Activated T-cell treated with anti-CD3 and anti-CD28 coated beads, Interleukin-2, amount 50 U/mL, for 24 hours (primary cell): ENCODE data around the gene CDK15.

ENCODE experiments used
- DNase-seq: peaks from one replicate; pipeline ENCODE4 v3.0.0-alpha.2; 2020
- H3K27ac Mint-ChIP-seq: 2 replicates; pipeline ENCODE4 v1.8.0; 2020; ENCODE audit warnings: mild to moderate bottlenecking, mixed read lengths
- H3K27me3 Mint-ChIP-seq: 2 replicates; pipeline ENCODE4 v1.8.0; 2020; ENCODE audit warnings: mixed read lengths
- H3K36me3 Mint-ChIP-seq: 2 replicates; pipeline ENCODE4 v1.8.0; 2020; ENCODE audit warnings: low read depth, mixed read lengths
- H3K4me1 Mint-ChIP-seq: 2 replicates; pipeline ENCODE4 v1.8.0; 2020; ENCODE audit warnings: low read depth, mixed read lengths
- H3K4me3 Mint-ChIP-seq: 2 replicates; pipeline ENCODE4 v1.8.0; 2020; ENCODE audit warnings: mild to moderate bottlenecking, moderate library complexity, mixed read lengths
- H3K9me3 Mint-ChIP-seq: 2 replicates; pipeline ENCODE4 v1.8.0; 2020; ENCODE audit warnings: mixed read lengths

Gene CDK15

DNA sequence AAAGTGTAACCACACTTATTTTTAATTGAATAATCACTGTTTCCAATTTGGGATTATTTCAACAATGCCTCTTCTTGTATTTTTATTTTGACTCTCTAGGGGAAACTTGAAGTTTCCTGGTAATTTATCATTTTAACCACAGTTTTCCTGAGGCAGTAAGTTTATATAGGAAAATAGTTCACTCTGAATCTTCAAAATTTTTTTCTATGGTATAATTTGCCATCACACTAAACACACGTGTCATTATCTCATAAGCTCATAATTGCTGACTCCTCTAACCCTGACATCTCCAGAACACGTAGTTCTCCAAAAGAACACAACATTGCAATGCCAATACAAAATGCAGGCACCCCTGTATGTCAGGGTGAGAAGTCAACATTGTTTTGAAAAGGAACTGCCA lies 125.1 kb downstream of the CDK15 start:
- Mint-ChIP-seq H3K27ac (no peak overlapping the region), H3K4me1 (no peaks in the 10 kb centered on the region), H3K9me3 (no peaks in the 10 kb centered on the region), H3K27me3 (peaks cover 20% of the 10 kb centered on the region), H3K36me3 (no peaks in the 10 kb centered on the region), H3K4me3 (no peak overlapping the region)
- DNase-seq: no peak

DNA sequence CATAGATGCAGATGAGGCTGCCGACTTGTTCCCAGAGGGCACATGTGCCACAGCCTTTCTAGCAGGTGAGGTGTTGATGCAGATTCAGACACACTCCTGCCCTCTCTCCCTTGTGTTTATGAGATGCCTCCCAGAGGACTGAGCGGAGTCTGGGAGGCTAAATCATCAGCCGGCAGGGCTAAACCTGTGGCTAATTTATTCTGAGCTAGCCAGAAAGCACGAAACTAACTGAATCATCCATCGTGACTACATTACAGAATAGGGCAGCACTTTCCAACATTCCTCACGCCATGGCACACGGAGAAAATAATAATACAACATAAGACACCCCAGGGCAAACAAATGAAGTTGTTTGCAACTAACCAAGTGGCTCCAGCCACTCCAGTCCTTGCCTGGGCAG lies 125.6 kb downstream of the CDK15 start:
- DNase-seq: no peak
- no peaks in the 10 kb centered on the region for H3K4me1 Mint-ChIP-seq
- no peak overlapping the region for H3K4me3 Mint-ChIP-seq
- no peaks in the 10 kb centered on the region for H3K9me3 Mint-ChIP-seq
- H3K36me3 Mint-ChIP-seq: no peaks in the 10 kb centered on the region
- peaks cover 20% of the 10 kb centered on the region for H3K27me3 Mint-ChIP-seq
- H3K27ac Mint-ChIP-seq: no peak overlapping the region

DNA sequence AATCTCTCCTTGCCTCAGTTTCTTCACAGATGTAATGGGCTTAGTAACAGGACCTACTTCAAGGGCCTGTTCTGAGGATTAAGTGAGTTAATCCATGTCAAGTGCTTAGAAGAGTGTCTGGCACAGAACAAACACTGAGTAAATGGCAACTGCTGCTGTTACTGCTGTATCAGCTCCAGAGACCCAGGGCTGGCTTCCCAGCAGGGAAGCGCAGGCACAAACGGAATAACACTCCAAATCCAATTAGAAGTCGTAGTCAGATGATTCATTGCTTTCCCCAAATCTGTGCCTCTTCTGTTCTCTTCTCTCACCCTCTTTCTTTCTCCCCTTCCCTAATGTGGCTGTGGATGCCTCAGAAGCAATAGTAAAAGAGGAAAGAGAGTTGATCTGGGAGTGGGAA lies 126.2 kb downstream of the CDK15 start:
- peaks cover 19% of the 10 kb centered on the region for H3K27me3 Mint-ChIP-seq
- no peak overlapping the region for H3K27ac Mint-ChIP-seq
- no peaks in the 10 kb centered on the region for H3K9me3 Mint-ChIP-seq
- no peak for DNase-seq
- no peaks in the 10 kb centered on the region for H3K4me1 Mint-ChIP-seq
- H3K36me3 Mint-ChIP-seq: no peaks in the 10 kb centered on the region
- no peak overlapping the region for H3K4me3 Mint-ChIP-seq

DNA sequence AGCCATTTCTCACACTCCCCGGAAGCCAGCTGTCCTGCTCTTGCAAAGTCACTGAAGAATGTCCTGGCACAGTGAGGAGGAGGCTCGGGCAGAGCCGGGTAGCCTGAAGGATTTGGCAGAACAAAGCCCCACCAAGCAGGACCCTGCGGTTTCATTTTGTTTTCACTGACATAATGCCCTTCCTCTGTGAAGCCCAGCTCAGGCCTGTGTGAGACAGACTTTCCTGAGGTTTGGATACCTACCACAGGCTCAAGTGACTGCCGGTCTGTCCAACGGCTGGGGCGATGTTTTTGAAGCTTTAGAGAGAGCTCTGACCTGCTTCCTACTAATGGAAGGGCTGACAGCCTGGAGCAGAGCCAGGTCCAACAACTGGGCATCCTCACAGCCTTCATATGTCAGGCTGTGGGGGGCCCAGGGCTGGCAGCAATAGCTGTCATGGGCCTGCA lies 127.5 kb downstream of the CDK15 start:
- no peaks in the 10 kb centered on the region for H3K4me1 Mint-ChIP-seq
- no peaks in the 10 kb centered on the region for H3K9me3 Mint-ChIP-seq
- H3K4me3 Mint-ChIP-seq: no peak overlapping the region
- DNase-seq: no peak
- peaks cover 26% of the 10 kb centered on the region for H3K27me3 Mint-ChIP-seq
- no peaks in the 10 kb centered on the region for H3K36me3 Mint-ChIP-seq
- H3K27ac Mint-ChIP-seq: no peak overlapping the region

DNA sequence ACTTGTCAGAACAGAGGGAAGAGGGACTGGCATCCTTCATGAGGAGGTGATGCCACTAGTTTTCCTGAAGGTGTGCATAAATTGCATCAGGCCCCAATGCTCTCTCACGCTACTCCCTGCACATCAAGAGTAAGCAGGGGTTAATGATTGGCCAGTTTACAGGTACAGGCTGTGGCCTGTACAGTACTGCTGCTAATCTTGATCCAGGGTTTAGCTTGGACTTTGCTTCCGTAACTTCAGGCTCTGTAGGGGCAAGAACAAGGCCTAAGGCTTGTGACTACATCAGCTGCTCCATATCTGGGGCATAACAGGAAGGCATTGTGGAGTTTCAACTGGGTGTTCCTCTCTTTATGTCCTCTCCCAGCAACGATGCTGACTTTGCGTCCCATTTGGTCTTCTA lies 130.5 kb downstream of the CDK15 start:
- H3K27ac Mint-ChIP-seq: no peak overlapping the region
- no peaks in the 10 kb centered on the region for H3K4me1 Mint-ChIP-seq
- no peak overlapping the region for H3K4me3 Mint-ChIP-seq
- no peak for DNase-seq
- H3K36me3 Mint-ChIP-seq: no peaks in the 10 kb centered on the region
- H3K9me3 Mint-ChIP-seq: no peaks in the 10 kb centered on the region
- peaks cover 26% of the 10 kb centered on the region for H3K27me3 Mint-ChIP-seq

DNA sequence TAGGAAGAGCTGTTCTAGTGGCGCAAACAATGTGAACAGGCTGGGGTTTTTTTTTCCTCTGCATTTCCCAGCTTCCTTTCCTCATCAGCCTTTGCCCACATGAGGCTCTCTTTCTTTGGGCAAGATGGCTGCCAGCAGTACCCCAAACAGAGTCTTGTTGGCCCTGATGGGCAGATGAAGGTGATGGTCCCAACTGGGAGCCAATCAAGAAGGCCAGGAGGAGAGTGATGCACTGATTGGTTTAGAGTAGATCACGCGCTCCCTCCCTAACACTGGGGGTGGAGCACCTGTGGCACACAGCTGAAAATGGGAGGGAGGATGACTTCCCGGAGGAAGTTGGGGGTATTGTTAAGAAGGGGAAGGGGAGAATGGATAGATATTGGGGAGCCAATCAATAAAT lies 131.0 kb downstream of the CDK15 start:
- no peaks in the 10 kb centered on the region for H3K9me3 Mint-ChIP-seq
- DNase-seq: no peak

DNA sequence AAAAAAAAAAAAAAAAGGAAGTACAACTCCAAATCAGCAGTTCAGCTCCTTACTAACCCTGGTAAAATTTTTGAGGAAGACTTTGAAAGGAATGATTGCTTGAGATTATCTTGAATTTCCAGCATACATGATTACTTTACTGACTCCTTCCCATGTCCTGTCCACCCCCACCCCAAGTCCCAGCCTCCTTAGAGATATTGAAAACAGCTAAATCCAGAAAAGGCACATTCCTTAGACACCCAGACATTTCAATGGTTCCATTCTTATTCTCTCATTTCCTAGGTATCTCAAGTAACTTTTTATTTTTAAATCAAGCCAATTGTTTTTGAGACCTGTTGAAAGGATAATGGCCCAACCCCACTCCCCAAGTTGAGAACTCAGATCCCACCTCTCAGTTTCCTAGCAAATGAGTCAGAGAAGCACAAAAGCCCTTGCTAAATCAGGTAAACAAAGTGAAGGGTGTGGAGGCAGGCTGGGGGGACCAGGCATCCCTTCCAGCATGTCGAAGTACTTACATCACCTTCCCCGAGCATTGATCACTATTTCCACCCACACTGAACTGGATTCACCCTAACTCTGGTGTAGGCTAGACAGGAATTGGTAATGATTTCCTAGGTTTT lies 131.9 kb downstream of the CDK15 start:
- Mint-ChIP-seq H3K4me3 (no peak overlapping the region), H3K4me1 (no peaks in the 10 kb centered on the region), H3K27me3 (peaks cover 26% of the 10 kb centered on the region), H3K9me3 (no peaks in the 10 kb centered on the region), H3K27ac (no peak overlapping the region), H3K36me3 (no peaks in the 10 kb centered on the region)
- DNase-seq: no peak

More for the DNA sequence above, 131.0 kb downstream of the CDK15 start:
- Mint-ChIP-seq H3K4me1 (no peaks in the 10 kb centered on the region), H3K27ac (no peak overlapping the region), H3K4me3 (no peak overlapping the region), H3K36me3 (no peaks in the 10 kb centered on the region), H3K27me3 (peaks cover 26% of the 10 kb centered on the region)

DNA sequence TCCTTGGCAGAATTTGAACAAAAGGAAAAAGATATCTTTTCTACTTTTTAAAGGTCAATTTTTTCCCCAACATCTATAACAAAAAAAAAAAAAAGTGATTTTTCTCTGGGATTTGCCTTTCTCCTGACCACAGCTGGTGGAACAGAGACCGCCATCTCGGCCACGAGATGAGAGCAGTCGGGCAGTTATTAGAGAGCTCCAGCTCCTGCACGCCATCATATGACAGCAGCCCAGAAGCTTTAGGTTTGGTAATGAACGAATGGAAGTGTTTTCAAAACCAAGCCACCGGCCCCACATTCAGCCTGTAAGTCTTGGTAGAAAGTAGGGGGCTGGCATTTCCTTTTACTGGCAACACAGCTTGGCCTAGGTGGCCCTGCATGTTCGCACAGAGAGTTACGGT lies 132.4 kb downstream of the CDK15 start:
- Mint-ChIP-seq H3K9me3 (no peaks in the 10 kb centered on the region), H3K36me3 (no peaks in the 10 kb centered on the region), H3K4me1 (no peaks in the 10 kb centered on the region), H3K27ac (no peak overlapping the region), H3K4me3 (no peak overlapping the region), H3K27me3 (peaks cover 23% of the 10 kb centered on the region)
- no peak for DNase-seq

DNA sequence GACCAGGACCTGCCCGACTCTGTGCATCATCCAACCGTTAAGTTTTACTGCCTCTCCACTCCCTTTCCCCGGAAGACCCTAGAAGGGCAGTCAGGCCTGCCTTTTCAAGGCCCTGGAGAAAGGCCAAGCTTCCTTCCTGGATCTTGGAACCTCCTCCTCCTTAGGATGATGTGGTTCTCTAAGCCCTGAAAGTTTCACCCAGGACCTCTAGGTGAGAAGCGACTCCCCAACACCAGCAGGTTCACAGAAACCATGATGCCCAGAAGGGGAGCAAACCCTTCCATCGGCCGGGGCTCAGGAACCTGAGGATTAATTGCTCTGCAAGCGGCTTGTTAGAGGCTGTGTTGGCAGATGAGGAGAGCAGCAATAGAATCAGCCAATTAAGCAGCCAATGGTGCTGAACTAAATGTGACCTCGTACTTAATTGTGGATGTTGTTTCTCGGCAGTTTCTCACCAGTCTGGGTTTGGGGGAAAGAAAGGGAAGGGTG lies 133.2 kb downstream of the CDK15 start:
- H3K4me1 Mint-ChIP-seq: no peaks in the 10 kb centered on the region
- H3K36me3 Mint-ChIP-seq: no peaks in the 10 kb centered on the region
- no peak for DNase-seq
- H3K27ac Mint-ChIP-seq: no peak overlapping the region
- no peak overlapping the region for H3K4me3 Mint-ChIP-seq
- no peaks in the 10 kb centered on the region for H3K9me3 Mint-ChIP-seq
- peaks cover 21% of the 10 kb centered on the region for H3K27me3 Mint-ChIP-seq

DNA sequence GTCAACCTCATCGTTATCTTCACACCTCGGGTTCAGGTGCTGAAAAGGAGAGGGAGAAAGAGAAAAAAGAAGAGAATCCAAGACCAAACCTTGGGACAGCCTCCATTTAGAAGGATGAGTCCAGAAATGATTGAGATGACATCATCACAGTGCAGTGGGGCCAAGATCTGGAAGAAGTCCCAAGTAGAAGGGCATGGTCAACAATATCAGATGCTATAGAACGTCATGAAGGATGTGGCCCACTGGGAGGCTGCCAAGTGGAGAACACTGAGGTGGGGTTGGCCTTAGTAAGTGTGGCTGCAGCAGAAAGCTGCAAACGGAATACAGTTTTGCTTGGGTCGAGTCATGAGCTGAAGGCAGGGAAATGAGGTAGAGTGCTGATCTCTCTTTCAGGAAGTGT lies 136.2 kb downstream of the CDK15 start:
- no peak overlapping the region for H3K27ac Mint-ChIP-seq

More for the DNA sequence above, 136.2 kb downstream of the CDK15 start:
- H3K9me3 Mint-ChIP-seq: no peaks in the 10 kb centered on the region
- no peaks in the 10 kb centered on the region for H3K4me1 Mint-ChIP-seq
- no peak overlapping the region for H3K4me3 Mint-ChIP-seq
- no peak for DNase-seq
- H3K36me3 Mint-ChIP-seq: no peaks in the 10 kb centered on the region
- peaks cover 14% of the 10 kb centered on the region for H3K27me3 Mint-ChIP-seq
